ENCODE measurements around the gene AHCYL1.

The AHCYL1 gene

DNA sequence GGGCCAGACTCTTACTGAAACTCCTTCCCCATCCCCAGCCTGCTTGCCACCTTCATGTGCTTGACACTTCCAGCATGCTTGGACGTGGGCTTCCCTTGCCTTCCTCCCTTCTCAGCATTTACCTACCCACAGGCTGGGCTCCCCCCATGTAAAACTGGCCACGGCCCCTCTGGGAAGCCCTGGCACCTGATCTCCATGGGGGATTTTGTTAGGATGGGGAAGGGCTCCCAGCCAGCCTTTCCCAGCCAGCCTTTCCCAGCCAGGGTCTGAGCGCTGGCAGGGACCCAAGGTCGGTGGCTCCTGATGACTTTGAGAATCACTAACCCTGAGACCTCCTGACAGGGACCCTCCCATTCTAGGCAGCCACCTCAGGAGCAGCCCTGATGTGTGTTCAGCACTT, 79.2 kb downstream of the AHCYL1 start:
- no peak for DNase-seq (ENCODE audit: low read depth)

GRCh38 chr1:110064576-110065337, 80.2 kb downstream of the AHCYL1 start:
- no peak for DNase-seq (ENCODE audit: low read depth)

DNA sequence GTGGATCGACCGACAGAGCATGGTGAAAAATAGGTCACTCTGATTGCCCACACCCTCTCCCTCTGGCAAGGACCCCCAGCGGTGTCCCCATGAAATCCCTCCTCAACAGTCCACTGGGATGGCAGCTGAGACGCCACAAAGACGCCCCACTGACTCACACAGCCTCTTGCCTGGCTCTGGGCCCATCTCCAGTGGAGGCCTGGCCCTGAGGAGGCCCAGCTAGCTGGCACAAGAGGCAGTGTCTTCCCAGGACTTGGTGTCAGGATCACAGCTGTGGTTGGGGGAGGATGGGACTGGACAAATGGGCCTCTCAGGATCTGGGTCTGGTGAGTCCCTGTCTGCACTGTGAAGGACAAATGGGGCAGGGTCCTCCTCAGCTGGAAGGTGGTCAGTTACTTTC, 81.3 kb downstream of the AHCYL1 start:
- DNase-seq (ENCODE audit: low read depth), result no peak

DNA sequence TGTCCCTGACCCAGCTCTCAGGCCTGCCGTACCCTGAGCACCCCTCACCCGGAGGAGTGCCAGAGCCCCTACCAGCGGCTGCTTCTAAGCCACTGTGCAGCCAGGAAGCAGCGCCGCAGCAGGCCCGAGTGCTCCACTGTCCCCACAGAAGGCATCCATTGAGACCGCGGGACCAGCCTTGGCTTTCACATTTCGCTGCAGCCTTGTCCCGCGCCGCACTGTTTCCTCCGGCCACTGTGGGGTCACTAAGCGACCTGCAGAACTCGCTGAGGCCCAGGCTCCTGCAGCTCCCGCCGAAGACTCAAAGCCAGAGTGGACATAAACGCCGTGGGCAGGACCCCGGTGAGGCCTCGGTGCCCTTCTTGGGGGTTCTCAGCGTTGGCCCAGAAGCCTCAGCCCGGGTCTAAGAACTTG, 82.9 kb downstream of the AHCYL1 start:
- DNase-seq (ENCODE audit: low read depth), result no peak

DNA sequence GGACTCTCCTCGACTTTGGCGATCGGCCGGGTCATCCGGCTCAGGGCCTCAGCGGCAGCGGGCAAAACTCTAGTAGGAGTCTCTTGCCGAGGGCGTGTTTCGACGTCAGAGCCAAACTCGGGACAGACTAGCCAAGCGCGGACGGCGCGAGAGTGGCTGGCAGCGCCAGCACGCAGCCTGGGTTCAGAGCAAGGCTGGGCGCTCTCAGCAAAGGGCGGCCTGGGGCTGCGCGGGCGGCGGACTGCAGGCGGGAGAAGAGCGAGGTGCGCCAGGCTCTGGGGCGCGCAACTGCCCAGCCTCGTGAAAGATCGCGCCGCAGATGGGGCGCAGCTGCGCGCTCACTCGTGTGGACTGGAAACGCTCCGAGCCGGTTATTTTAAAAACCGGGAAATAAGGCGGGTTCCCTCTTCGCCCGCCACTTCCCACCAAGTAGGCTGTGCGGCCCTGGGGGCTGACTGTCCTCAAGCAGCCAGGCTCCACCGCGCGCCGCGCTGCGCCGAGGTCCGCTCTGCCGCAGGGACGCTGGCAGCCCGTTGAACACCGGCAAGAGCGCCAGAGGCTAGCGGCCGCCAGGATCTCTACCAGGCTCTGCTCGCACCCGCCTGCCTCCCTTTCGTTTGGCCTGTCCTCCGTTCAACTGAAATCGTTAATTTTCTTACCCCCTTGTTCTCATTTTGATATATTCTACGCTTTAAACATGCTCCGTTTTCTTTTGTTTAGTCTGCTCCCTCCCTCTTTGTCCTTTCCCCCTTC, 83.5 kb downstream of the AHCYL1 start:
- no peak for DNase-seq (ENCODE audit: low read depth)

DNA sequence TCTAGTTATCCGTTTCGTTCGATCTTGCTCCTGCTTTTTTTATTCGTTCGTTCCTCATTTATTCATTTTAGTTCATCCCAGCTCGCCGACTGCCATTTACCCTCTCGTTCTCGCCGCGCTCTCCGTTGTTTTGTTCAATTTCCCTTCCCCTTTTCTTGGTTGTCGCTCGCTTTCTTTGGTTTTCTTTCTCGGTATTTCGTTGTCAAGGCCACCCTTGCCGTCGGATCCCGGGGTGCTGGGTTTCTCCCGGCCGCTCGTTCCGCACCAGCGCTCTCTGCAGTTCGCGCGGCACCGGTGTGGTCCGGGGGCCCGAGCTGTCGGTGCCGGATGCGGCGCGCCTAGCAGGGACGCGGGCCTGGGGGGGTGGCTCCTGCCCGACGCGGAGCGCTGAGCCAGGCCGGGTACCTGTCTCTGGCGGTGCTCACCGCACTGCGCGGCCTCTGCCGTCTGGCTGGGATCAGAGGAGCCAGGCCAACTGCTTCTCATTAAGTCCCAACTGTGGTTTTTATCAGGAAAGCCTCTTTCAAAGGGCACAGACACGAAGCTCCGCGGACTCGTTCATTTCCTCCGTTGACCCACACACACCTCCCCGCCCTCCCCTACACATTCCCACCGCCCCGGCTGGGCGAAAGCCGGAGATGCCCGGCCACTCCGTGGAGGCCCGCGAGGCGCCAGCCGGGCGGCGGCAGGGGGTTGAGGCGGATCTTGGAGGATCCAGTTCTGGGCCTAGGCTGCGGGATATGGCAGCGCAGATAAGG, 84.3 kb downstream of the AHCYL1 start:
- DNase-seq (ENCODE audit: low read depth), result no peak

- no peak for DNase-seq (ENCODE audit: low read depth)
Measured at GRCh38 chr1:110069404-110070281, 85.1 kb downstream of the AHCYL1 start.

GRCh38 chr1:110070282-110070669, 85.7 kb downstream of the AHCYL1 start:
- DNase-seq (ENCODE audit: low read depth), result no peak

DNA sequence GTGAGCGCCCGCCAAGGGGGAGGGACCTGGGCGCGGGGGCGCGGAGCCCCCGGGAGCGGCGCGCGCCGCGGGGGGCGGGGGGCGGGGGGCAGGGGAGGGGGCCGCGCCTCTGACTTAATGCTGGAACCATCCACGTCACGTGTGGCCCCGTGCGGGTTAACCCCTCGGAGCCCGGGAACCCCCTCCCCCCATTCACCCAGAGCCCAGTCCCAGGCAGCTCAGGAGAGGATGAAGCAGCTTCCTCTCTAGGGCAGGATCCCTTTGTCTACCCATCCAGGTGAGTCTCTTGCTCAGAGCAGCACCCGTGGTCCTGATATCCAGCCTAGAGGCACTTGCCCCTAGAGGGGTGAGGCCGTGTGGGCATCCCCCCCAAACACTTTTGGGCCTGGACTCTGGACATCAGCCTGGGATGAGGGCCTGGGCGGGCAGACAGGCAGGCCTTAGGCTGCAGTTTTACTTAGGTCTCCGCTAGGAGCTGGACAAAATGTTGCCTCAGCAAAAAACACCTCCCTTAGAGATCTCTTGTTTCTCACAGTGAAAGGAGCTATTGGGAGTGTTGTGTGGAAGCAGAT, 86.2 kb downstream of the AHCYL1 start, which contains the start of gene ALX3:
Gene ALX3, minus strand, starts transcription at position 2 of the 572 bp plus-strand sequence. CDS start 60 bp downstream, outside the sequence.
- DNase-seq (ENCODE audit: low read depth), result no peak
